HEK293 (cell line): ENCODE results near the gene DNAH1.

Experiments
- CTCF ChIA-PET: fragments of 350-600 bp; formaldehyde crosslinking; extraction: SDS; loops from one replicate; lab custom pipeline; 2021; ENCODE audit warnings: antibody characterized with exemption; lab: Yijun Ruan, JAX
- POLR2A ChIA-PET: fragments of 300-600 bp; formaldehyde crosslinking; extraction: SDS; loops from one replicate; lab custom pipeline; 2020; ENCODE audit warnings: antibody characterized with exemption, inconsistent platforms; lab: Yijun Ruan, JAX
- H3K27ac ChIP-seq: fragments of 200-500 bp; sonication (Bioruptor generic); 2 replicates; pipeline ENCODE4 v1.5.1; 2014; ENCODE audit warnings: low read depth, low read length, control low read depth, inconsistent platforms; ENCODE audit errors: extremely low read depth
- H3K36me3 ChIP-seq, 2 experiments: fragments of 200-500 bp in 1 of 2; sonication (Bioruptor generic) in 1 of 2; 1 replicate in 1 of 2; 2 replicates in 1 of 2; pipeline ENCODE4 v1.5.1; 2014 to 2017; ENCODE audit warnings: inconsistent platforms in 2 of 2, low read length in 2 of 2; ENCODE audit not compliant: control insufficient read depth in 2 of 2, insufficient read depth in 1 of 2
- H3K4me1 ChIP-seq: fragments of 200-500 bp; sonication (Bioruptor generic); 2 replicates; pipeline ENCODE4 v1.5.1; 2014; ENCODE audit warnings: mild to moderate bottlenecking, low read length, inconsistent platforms; ENCODE audit not compliant: control insufficient read depth, insufficient read depth
- H3K4me3 ChIP-seq: 2 replicates; pipeline ENCODE4 v1.5.1; 2011; ENCODE audit warnings: low read depth, mild to moderate bottlenecking, control low read depth, low read length, moderate library complexity
- H3K9me3 ChIP-seq: fragments of 200-500 bp; sonication (Bioruptor generic); 2 replicates; pipeline ENCODE4 v1.5.1; 2014; ENCODE audit warnings: low read depth, low read length, inconsistent platforms; ENCODE audit not compliant: control insufficient read depth, insufficient read depth
- AEBP2 ChIP-seq: fragments of 450-650 bp; formaldehyde crosslinking; IDR thresholded peaks from 2 replicates; pipeline ENCODE4 v1.5.1; 2016; ENCODE audit warnings: missing biosample characterization, missing genetic modification characterization, borderline replicate concordance
- REPIN1 ChIP-seq: fragments of 450-650 bp; formaldehyde crosslinking; IDR thresholded peaks from 2 replicates; pipeline ENCODE4 v1.5.1; 2017; ENCODE audit warnings: missing biosample characterization, missing genetic modification characterization, low read depth
- ZBTB26 ChIP-seq: fragments of 450-650 bp; formaldehyde crosslinking; optimal IDR thresholded peaks from 2 replicates; pipeline ENCODE3; 2016; ENCODE audit warnings: missing biosample characterization, mild to moderate bottlenecking, missing genetic modification characterization
- ZFP37 ChIP-seq: fragments of 450-650 bp; formaldehyde crosslinking; IDR thresholded peaks from 2 replicates; pipeline ENCODE4 v1.5.1; 2016; ENCODE audit warnings: missing biosample characterization, missing genetic modification characterization
- ZNF121 ChIP-seq: fragments of 450-650 bp; formaldehyde crosslinking; IDR thresholded peaks from 2 replicates; pipeline ENCODE4 v1.5.1; 2016; ENCODE audit warnings: missing biosample characterization, missing genetic modification characterization
- ZNF202 ChIP-seq: fragments of 450-650 bp; formaldehyde crosslinking; IDR thresholded peaks from 2 replicates; pipeline ENCODE4 v1.5.1; 2016; ENCODE audit warnings: missing biosample characterization, missing genetic modification characterization, borderline replicate concordance
- ZNF248 ChIP-seq: fragments of 450-650 bp; formaldehyde crosslinking; IDR thresholded peaks from 2 replicates; pipeline ENCODE4 v1.5.1; 2017; ENCODE audit warnings: missing biosample characterization, missing genetic modification characterization
- ZNF266 ChIP-seq: fragments of 450-650 bp; formaldehyde crosslinking; IDR thresholded peaks from 2 replicates; pipeline ENCODE4 v1.5.1; 2016; ENCODE audit warnings: missing biosample characterization, missing genetic modification characterization, low read depth
- ZNF341 ChIP-seq: fragments of 450-650 bp; formaldehyde crosslinking; IDR thresholded peaks from 2 replicates; pipeline ENCODE4; 2016; ENCODE audit warnings: low read depth, missing biosample characterization, missing genetic modification characterization
- ZNF37A ChIP-seq: fragments of 450-650 bp; IDR thresholded peaks from 2 replicates; pipeline ENCODE4 v1.5.1; 2018; ENCODE audit warnings: missing biosample characterization, missing genetic modification characterization
- ZNF473 ChIP-seq: fragments of 450-650 bp; formaldehyde crosslinking; IDR thresholded peaks from 2 replicates; pipeline ENCODE4 v1.5.1; 2017; ENCODE audit warnings: missing biosample characterization, missing genetic modification characterization
- ZNF48 ChIP-seq: fragments of 450-650 bp; formaldehyde crosslinking; IDR thresholded peaks from 2 replicates; pipeline ENCODE4 v1.5.1; 2016; ENCODE audit warnings: missing biosample characterization, missing genetic modification characterization
- ZNF529 ChIP-seq: fragments of 450-650 bp; formaldehyde crosslinking; IDR thresholded peaks from 2 replicates; pipeline ENCODE4 v1.5.1; 2017; ENCODE audit warnings: missing genetic modification characterization, missing biosample characterization; ENCODE audit not compliant: insufficient replicate concordance
- ZNF558 ChIP-seq: fragments of 450-650 bp; formaldehyde crosslinking; IDR thresholded peaks from 2 replicates; pipeline ENCODE4 v1.5.1; 2016; ENCODE audit warnings: missing biosample characterization, missing genetic modification characterization
- ZNF560 ChIP-seq: fragments of 450-650 bp; formaldehyde crosslinking; IDR thresholded peaks from 2 replicates; pipeline ENCODE4 v1.5.1; 2017; ENCODE audit warnings: missing biosample characterization, missing genetic modification characterization, borderline replicate concordance
- ZNF626 ChIP-seq: fragments of 450-650 bp; sonication (Bioruptor Pico); formaldehyde crosslinking; IDR thresholded peaks from 2 replicates; pipeline ENCODE4 v1.5.1; 2018; ENCODE audit warnings: missing biosample characterization, missing genetic modification characterization, inconsistent platforms
- ZSCAN23 ChIP-seq: fragments of 450-650 bp; formaldehyde crosslinking; IDR thresholded peaks from 2 replicates; pipeline ENCODE4 v1.5.1; 2016; ENCODE audit warnings: missing biosample characterization, missing genetic modification characterization
- TF ChIP-seq, protein P1 (sequence below): fragments of 450-650 bp; IDR thresholded peaks from 2 replicates; pipeline ENCODE4 v1.5.1; 2018; ENCODE audit warnings: missing biosample characterization, missing genetic modification characterization
- TF ChIP-seq, protein P2 (sequence below): fragments of 450-650 bp; formaldehyde crosslinking; IDR thresholded peaks from 2 replicates; pipeline ENCODE4 v1.5.1; 2017; ENCODE audit warnings: missing biosample characterization, missing genetic modification characterization
- TF ChIP-seq, protein P3 (sequence below): fragments of 450-650 bp; formaldehyde crosslinking; IDR thresholded peaks from 2 replicates; pipeline ENCODE4 v1.5.1; 2016; ENCODE audit warnings: missing biosample characterization, missing genetic modification characterization
- TF ChIP-seq, protein P4 (sequence below): fragments of 450-650 bp; formaldehyde crosslinking; IDR thresholded peaks from 2 replicates; pipeline ENCODE4 v1.5.1; 2016; ENCODE audit warnings: missing biosample characterization, missing genetic modification characterization

Gene DNAH1

DNA sequence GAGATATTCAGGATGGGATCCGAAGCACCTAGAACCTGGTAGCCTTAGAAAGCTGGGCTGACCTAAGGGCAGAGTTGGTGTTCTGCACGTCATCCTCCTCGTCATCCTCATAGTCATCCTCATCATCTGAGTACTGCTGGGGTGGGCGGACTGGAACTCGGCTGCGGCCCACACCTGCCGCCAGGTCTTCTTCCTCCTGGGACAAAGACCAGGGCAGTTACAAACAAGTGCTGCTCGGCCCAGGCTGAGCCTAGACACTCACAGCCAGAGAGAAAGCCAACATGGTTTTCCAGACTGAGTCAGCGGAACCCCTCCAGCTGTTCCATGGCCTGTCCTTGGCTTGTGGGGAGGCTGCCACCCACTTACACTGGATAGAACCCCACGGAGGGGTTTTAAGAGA, 88.3 kb downstream of the DNAH1 start:
- no peak overlapping the region for H3K27ac ChIP-seq
- H3K4me3 ChIP-seq, result no peak overlapping the region
- no peaks in the 10 kb centered on the region for H3K9me3 ChIP-seq
- TF ChIP-seq, protein P1, sequence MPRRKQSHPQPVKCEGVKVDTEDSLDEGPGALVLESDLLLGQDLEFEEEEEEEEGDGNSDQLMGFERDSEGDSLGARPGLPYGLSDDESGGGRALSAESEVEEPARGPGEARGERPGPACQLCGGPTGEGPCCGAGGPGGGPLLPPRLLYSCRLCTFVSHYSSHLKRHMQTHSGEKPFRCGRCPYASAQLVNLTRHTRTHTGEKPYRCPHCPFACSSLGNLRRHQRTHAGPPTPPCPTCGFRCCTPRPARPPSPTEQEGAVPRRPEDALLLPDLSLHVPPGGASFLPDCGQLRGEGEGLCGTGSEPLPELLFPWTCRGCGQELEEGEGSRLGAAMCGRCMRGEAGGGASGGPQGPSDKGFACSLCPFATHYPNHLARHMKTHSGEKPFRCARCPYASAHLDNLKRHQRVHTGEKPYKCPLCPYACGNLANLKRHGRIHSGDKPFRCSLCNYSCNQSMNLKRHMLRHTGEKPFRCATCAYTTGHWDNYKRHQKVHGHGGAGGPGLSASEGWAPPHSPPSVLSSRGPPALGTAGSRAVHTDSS (tag by site-specific recombination), result peak; percentile 54
- no peak for TF ChIP-seq ZNF473 (tag by site-specific recombination)
- POLR2A ChIA-PET, result no interaction called here
- H3K36me3 ChIP-seq, result peaks cover 0 to 97% of the 10 kb centered on the region in 2 experiments; a peak in 1 of 3 replicates
- CTCF ChIA-PET, result no interaction called here
- no peaks in the 10 kb centered on the region for H3K4me1 ChIP-seq

DNA sequence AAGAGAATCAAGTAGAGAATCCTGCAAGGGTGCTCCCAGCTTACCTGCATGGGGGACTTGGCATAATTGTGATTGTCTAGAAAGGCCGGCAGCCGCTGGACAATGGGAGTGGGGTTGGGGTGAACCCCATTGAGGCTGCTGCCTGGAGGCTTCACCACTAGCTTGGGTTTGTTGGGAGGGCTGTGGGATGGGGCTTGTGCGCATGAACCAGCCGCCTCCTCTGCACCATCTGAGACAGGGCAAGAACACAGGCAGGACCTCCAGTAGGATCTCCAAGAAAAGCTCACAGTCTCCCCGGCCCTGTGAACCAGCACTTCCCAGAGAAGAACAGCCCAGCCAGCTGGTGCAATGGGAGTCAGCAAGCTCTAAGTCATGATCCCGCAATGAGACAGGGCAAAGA, 88.9 kb downstream of the DNAH1 start:
- Histone ChIP-seq H3K9me3 (no peaks in the 10 kb centered on the region), H3K27ac (no peak overlapping the region), H3K4me1 (no peaks in the 10 kb centered on the region), H3K4me3 (no peak overlapping the region), H3K36me3 (peaks cover 0 to 90% of the 10 kb centered on the region in 2 experiments; a peak in 1 of 3 replicates)
- ChIA-PET POLR2A (interaction anchor here (0.9 kb wide), 1 partner anchor 10 kb away, joined by 8 read pairs; no protein-coding TSS in a partner anchor), CTCF (interaction anchor here (0.7 kb wide), 1 partner anchor 111 kb away, joined by 3 read pairs; no protein-coding TSS in a partner anchor)
- TF ChIP-seq ZNF266, result no peak
- no peak for TF ChIP-seq ZNF341 (tag by site-specific recombination)
- no peak for TF ChIP-seq ZNF121 (tag by site-specific recombination)
- TF ChIP-seq ZNF560 (tag by site-specific recombination), result no peak
- TF ChIP-seq ZNF248 (tag by site-specific recombination), result no peak
- no peak for TF ChIP-seq ZNF202 (tag by site-specific recombination)
- no peak for TF ChIP-seq ZNF626 (tag by site-specific recombination)
- no peak for TF ChIP-seq ZFP37 (tag by site-specific recombination)
- no peak for TF ChIP-seq ZSCAN23
- TF ChIP-seq ZBTB26 (tag by site-specific recombination), result no peak
- TF ChIP-seq, protein P2, sequence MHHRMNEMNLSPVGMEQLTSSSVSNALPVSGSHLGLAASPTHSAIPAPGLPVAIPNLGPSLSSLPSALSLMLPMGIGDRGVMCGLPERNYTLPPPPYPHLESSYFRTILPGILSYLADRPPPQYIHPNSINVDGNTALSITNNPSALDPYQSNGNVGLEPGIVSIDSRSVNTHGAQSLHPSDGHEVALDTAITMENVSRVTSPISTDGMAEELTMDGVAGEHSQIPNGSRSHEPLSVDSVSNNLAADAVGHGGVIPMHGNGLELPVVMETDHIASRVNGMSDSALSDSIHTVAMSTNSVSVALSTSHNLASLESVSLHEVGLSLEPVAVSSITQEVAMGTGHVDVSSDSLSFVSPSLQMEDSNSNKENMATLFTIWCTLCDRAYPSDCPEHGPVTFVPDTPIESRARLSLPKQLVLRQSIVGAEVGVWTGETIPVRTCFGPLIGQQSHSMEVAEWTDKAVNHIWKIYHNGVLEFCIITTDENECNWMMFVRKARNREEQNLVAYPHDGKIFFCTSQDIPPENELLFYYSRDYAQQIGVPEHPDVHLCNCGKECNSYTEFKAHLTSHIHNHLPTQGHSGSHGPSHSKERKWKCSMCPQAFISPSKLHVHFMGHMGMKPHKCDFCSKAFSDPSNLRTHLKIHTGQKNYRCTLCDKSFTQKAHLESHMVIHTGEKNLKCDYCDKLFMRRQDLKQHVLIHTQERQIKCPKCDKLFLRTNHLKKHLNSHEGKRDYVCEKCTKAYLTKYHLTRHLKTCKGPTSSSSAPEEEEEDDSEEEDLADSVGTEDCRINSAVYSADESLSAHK (tag by site-specific recombination), result no peak
- no peak for TF ChIP-seq ZNF529 (tag by site-specific recombination)
- no peak for TF ChIP-seq ZNF558
- TF ChIP-seq, protein P3, sequence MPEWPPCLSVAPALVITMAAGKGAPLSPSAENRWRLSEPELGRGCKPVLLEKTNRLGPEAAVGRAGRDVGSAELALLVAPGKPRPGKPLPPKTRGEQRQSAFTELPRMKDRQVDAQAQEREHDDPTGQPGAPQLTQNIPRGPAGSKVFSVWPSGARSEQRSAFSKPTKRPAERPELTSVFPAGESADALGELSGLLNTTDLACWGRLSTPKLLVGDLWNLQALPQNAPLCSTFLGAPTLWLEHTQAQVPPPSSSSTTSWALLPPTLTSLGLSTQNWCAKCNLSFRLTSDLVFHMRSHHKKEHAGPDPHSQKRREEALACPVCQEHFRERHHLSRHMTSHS (tag by site-specific recombination), result no peak
- TF ChIP-seq REPIN1 (tag by site-specific recombination), result no peak
- TF ChIP-seq ZNF37A, result no peak
- TF ChIP-seq AEBP2, result no peak
- TF ChIP-seq, protein P1 (tag by site-specific recombination), result no peak
- TF ChIP-seq, protein P4, sequence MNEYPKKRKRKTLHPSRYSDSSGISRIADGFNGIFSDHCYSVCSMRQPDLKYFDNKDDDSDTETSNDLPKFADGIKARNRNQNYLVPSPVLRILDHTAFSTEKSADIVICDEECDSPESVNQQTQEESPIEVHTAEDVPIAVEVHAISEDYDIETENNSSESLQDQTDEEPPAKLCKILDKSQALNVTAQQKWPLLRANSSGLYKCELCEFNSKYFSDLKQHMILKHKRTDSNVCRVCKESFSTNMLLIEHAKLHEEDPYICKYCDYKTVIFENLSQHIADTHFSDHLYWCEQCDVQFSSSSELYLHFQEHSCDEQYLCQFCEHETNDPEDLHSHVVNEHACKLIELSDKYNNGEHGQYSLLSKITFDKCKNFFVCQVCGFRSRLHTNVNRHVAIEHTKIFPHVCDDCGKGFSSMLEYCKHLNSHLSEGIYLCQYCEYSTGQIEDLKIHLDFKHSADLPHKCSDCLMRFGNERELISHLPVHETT (tag by site-specific recombination), result no peak
- TF ChIP-seq ZNF48 (tag by site-specific recombination), result no peak
